Stomach (tissue), 4 donors: ENCODE data around the gene SYNCRIP.

Experiments used
- POLR2A ChIP-seq, 4 donors: fragments of 450-650 bp; IDR thresholded peaks; one replicate each; pipeline ENCODE4 v1.6.1; 2016; ENCODE audit warnings: antibody characterized with exemption in 4 of 4, control low read depth in 2 of 4, mild to moderate bottlenecking in 1 of 4, moderate library complexity in 1 of 4
- TF ChIP-seq, protein P1 (sequence below), 7 experiments: fragments of 450-650 bp in 4 of 7; fragments of 200-600 bp in 3 of 7; sonication (generic) in 3 of 7; IDR thresholded peaks; one replicate each; pipeline ENCODE4 v1.5.1; 2016 to 2019; ENCODE audit warnings: antibody characterized with exemption in 7 of 7, control low read depth in 2 of 7, mild to moderate bottlenecking in 1 of 7

DNA sequence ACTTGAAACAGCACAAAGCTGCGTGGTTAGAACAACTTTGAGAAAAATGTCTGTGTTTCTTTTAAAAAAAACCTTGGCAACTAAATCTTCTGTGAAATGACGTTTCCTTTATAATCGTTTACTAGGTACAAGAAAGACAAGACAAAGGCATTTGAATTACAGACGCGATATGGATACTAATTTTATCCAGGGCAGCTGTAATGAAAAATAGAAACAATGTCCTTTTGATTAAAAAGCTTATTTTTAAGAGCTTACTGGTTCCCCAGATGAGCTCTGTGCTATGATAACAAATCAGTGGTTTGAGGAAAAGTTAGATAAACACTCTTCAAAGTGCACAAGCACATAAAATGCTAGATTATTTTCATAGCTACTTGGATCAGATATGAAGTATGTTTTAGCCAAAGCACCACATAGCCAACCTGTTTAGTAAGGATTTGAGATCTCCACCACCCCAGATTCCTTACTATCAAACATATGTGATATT, 1.6 kb upstream of the SYNCRIP start:
- TF ChIP-seq POLR2A (IDR thresholded peaks at IDR 0.05), result no peak
- TF ChIP-seq, protein P1, sequence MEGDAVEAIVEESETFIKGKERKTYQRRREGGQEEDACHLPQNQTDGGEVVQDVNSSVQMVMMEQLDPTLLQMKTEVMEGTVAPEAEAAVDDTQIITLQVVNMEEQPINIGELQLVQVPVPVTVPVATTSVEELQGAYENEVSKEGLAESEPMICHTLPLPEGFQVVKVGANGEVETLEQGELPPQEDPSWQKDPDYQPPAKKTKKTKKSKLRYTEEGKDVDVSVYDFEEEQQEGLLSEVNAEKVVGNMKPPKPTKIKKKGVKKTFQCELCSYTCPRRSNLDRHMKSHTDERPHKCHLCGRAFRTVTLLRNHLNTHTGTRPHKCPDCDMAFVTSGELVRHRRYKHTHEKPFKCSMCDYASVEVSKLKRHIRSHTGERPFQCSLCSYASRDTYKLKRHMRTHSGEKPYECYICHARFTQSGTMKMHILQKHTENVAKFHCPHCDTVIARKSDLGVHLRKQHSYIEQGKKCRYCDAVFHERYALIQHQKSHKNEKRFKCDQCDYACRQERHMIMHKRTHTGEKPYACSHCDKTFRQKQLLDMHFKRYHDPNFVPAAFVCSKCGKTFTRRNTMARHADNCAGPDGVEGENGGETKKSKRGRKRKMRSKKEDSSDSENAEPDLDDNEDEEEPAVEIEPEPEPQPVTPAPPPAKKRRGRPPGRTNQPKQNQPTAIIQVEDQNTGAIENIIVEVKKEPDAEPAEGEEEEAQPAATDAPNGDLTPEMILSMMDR (IDR thresholded peaks at IDR 0.05), result no peak
